Sigmoid colon (tissue), 7 donors: ENCODE measurements around the gene ZNF653. TPM values are rescaled to one million over a fixed set of nuclear protein-coding genes. Genes with fewer than 3 reads are reported as not detected.

ENCODE experiments used
- DNase-seq: peaks from one replicate; pipeline ENCODE4 v3.0.0-alpha.2; 2019
- H3K27ac ChIP-seq, 4 donors: fragments of 200-600 bp; sonication (generic); one replicate each; pipeline ENCODE4 v1.5.1; 2016 to 2019; ENCODE audit warnings: mild to moderate bottlenecking in 1 of 4
- H3K27me3 ChIP-seq, 3 donors: fragments of 200-600 bp; sonication (generic); one replicate each; pipeline ENCODE4 v1.5.1; 2019; ENCODE audit warnings: mild to moderate bottlenecking in 1 of 3
- H3K36me3 ChIP-seq, 4 donors: fragments of 200-600 bp; sonication (generic); one replicate each; pipeline ENCODE4 v1.5.1; 2016 to 2019
- H3K4me1 ChIP-seq, 4 donors: fragments of 200-600 bp; sonication (generic); one replicate each; pipeline ENCODE4 v1.5.1; 2017 to 2019
- H3K4me3 ChIP-seq, 4 donors: fragments of 200-600 bp; sonication (generic); one replicate each; pipeline ENCODE4 v1.5.1; 2017 to 2019; ENCODE audit warnings: mild to moderate bottlenecking in 2 of 4, moderate library complexity in 1 of 4
- H3K9me3 ChIP-seq, 4 donors: fragments of 200-600 bp in 3 of 4; sonication (generic) in 3 of 4; one replicate each; pipeline versions ENCODE4 v1.5.1 to v1.6.1; 2013 to 2019
- EP300 ChIP-seq, 4 donors: sonication (generic); formaldehyde crosslinking; IDR thresholded peaks; one replicate each; pipeline ENCODE4 v1.6.1; 2017; ENCODE audit warnings: antibody characterized with exemption in 4 of 4
- POLR2A ChIP-seq, 2 donors: fragments of 450-650 bp; IDR thresholded peaks; one replicate each; pipeline ENCODE4 v1.6.1; 2016; ENCODE audit warnings: antibody characterized with exemption in 2 of 2, mild to moderate bottlenecking in 2 of 2, moderate library complexity in 2 of 2
- POLR2AphosphoS5 ChIP-seq, 4 donors: sonication (generic); formaldehyde crosslinking; IDR thresholded peaks; one replicate each; pipeline ENCODE4 v1.6.1; 2017; ENCODE audit warnings: antibody characterized with exemption in 4 of 4
- whole genome bisulfite sequencing, 2 donors: extraction: QIAGEN DNeasy Blood & Tissue Kit; methylation state at CpG; one replicate each; pipeline ENCODE4 v1.1.7; 2013; 5-methylcytosine and 5-hydroxymethylcytosine counted together
- intact Hi-C: fragments of 100-400 bp; cut with DNase I; formaldehyde crosslinking; loops from one replicate; pipeline ENCODE4 v1.15.1; 2023
- polyA plus RNA-seq, 3 donors: library from polyadenylated mRNA; stranded (reverse); fragments of 200-250 nt; gene quantifications; one replicate each; pipeline ENCODE4 v1.2.3, GENCODE V29; 2013
- total RNA-seq, 4 donors: library from RNA; depleted of rRNA; stranded (reverse); fragments of >200 nt; gene quantifications; one replicate each; pipeline ENCODE4 v1.1.0, GENCODE V29; 2016
- TF ChIP-seq, protein P1 (sequence below), 4 experiments: fragments of 450-650 bp in 3 of 4; fragments of 200-600 bp in 1 of 4; IDR thresholded peaks; one replicate each; pipeline ENCODE4 v1.5.1; 2016 to 2019; ENCODE audit warnings: antibody characterized with exemption in 4 of 4, mild to moderate bottlenecking in 3 of 4, moderate library complexity in 2 of 4
- donor health status: healthy with polysubstance abuse.
- donor health status: Bipolar disorder and iron deficiency.
- donor health status: healthy.

Gene ZNF653, protein sequence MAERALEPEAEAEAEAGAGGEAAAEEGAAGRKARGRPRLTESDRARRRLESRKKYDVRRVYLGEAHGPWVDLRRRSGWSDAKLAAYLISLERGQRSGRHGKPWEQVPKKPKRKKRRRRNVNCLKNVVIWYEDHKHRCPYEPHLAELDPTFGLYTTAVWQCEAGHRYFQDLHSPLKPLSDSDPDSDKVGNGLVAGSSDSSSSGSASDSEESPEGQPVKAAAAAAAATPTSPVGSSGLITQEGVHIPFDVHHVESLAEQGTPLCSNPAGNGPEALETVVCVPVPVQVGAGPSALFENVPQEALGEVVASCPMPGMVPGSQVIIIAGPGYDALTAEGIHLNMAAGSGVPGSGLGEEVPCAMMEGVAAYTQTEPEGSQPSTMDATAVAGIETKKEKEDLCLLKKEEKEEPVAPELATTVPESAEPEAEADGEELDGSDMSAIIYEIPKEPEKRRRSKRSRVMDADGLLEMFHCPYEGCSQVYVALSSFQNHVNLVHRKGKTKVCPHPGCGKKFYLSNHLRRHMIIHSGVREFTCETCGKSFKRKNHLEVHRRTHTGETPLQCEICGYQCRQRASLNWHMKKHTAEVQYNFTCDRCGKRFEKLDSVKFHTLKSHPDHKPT
- total RNA-seq (1 to 10 TPM; 3.2 to 8.6 (median 7.7) TPM), polyA plus RNA-seq (1 to 10 TPM; 3.9 to 8.8 (median 6.6) TPM)

DNA sequence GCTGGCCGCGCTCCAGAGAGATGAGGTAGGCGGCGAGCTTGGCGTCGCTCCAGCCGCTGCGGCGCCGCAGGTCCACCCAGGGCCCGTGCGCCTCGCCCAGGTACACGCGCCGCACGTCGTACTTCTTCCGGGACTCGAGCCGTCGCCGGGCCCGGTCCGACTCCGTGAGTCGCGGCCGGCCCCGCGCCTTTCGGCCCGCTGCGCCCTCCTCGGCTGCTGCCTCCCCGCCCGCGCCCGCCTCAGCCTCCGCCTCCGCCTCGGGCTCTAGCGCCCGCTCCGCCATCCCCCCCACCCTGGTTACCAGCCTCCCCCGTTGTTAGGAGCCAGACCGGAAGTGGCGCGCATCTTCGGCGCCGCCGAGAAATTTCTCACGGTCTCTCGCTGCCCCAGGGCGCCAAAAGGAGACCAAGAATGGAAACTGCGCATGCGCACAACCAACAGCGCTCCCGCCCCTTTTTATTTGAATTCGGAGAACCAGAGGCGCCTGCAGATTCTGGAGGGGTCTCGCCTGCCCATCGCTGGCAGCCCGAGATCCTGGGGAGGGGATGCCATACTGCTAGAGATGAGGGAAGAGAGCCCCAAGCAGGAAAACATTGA is at the start of gene ZNF653:
ZNF653 (minus strand) TSS at position 336 of the 597 bp plus-strand sequence; CDS start at position 283, 53 bp downstream.
- peak; percentile 97 for DNase-seq
- Histone ChIP-seq H3K9me3 (no peaks in the 10 kb centered on the region), H3K4me3 (peak within 1 kb of the TSS; percentile 82 to 98 (median 90)), H3K27ac (peak within 1 kb of the TSS; percentile 92 to 98 (median 98)), H3K36me3 (peaks cover 0 to 5% (median 0%) of the 10 kb centered on the region in 4 donors), H3K27me3 (no peaks in the 10 kb centered on the region), H3K4me1 (peaks cover 0 to 20% (median 11%) of the 10 kb centered on the region in 4 donors)
- TF ChIP-seq POLR2A (IDR thresholded peaks at IDR 0.05) = peak in 1 of 2 donors; percentile 24
- TF ChIP-seq EP300 (IDR thresholded peaks at IDR 0.05) = no peak
- TF ChIP-seq POLR2AphosphoS5 (IDR thresholded peaks at IDR 0.05) = peak in 3 of 4 donors; percentile 62 to 67 (median 64)
- TF ChIP-seq, protein P1, sequence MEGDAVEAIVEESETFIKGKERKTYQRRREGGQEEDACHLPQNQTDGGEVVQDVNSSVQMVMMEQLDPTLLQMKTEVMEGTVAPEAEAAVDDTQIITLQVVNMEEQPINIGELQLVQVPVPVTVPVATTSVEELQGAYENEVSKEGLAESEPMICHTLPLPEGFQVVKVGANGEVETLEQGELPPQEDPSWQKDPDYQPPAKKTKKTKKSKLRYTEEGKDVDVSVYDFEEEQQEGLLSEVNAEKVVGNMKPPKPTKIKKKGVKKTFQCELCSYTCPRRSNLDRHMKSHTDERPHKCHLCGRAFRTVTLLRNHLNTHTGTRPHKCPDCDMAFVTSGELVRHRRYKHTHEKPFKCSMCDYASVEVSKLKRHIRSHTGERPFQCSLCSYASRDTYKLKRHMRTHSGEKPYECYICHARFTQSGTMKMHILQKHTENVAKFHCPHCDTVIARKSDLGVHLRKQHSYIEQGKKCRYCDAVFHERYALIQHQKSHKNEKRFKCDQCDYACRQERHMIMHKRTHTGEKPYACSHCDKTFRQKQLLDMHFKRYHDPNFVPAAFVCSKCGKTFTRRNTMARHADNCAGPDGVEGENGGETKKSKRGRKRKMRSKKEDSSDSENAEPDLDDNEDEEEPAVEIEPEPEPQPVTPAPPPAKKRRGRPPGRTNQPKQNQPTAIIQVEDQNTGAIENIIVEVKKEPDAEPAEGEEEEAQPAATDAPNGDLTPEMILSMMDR (IDR thresholded peaks at IDR 0.05) = no peak
- intact Hi-C loops = loop anchor here (2.0 to 5.0 kb wide), 3 partner anchors 23 to 68 kb away; partner anchors contain the start of genes ECSIT, ELOF1, ODAD3 and PRKCSH
- WGBS, 2 donors = 0% methylated on average over 65 of the region's 65 CpGs

DNA sequence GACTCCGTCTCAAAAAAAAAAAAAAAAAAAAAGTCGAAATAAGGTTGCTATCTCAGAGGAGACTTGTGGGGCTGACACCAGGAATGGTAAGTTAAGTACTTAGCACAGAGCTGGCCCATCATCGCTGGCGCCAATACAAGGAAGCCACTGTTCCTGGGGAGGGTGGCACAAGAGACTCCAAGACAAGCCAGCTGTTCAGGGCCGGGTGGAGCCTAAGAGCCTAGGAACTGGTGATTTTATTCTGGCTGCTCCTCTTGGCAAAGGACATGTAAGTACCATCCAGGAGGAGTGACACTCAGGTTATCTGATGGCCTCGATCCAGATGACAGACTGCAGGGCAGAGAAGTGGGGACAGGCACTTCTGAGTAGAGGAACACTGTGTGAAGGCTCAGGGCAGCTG is 49.6 kb upstream of the ZNF653 start:
- no peak for DNase-seq
- H3K27me3 ChIP-seq = no peaks in the 10 kb centered on the region
- peaks cover 8 to 38% (median 19%) of the 10 kb centered on the region in 4 donors for H3K36me3 ChIP-seq
- WGBS, 2 donors = 81 to 92% methylated on average over 6 of the region's 6 CpGs
- H3K27ac ChIP-seq = no peak overlapping the region
- H3K9me3 ChIP-seq = no peaks in the 10 kb centered on the region
- intact Hi-C loops = no loop called here
- no peak overlapping the region for H3K4me3 ChIP-seq
- TF ChIP-seq, protein P1 (IDR thresholded peaks at IDR 0.05) = no peak
- peaks cover 0 to 58% (median 51%) of the 10 kb centered on the region in 4 donors for H3K4me1 ChIP-seq

DNA sequence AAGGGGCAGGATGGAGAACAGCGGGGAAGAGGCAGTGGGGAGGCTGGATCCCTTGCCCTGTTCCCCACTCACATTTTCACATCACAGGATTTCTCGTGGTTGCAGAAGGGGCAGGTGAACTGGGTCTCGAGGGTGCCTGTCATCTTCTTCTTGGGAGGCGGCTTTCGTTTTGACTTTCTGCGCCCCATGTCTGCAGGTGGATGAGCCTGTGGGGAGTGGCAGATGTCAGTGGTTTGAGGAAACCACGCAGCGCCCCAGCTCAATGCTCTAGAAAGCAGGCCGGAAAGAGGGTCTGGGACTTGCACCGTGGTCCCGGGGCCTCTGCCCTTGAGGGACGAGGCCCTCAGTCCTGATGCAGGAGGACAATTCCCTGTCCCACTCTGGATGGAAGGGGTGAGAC is 48.5 kb upstream of the ZNF653 start:
- Histone ChIP-seq H3K9me3 (no peaks in the 10 kb centered on the region), H3K27me3 (no peaks in the 10 kb centered on the region), H3K4me3 (no peak overlapping the region), H3K36me3 (peaks cover 16 to 48% (median 29%) of the 10 kb centered on the region in 4 donors), H3K4me1 (peaks cover 0 to 59% (median 53%) of the 10 kb centered on the region in 4 donors), H3K27ac (peak overlapping the region in 2 of 4 donors; percentile 14 to 99)
- WGBS, 2 donors = 69 to 89% methylated on average over 12 of the region's 12 CpGs
- DNase-seq = no peak
- no peak for TF ChIP-seq EP300 (IDR thresholded peaks at IDR 0.05)
- TF ChIP-seq POLR2AphosphoS5 (IDR thresholded peaks at IDR 0.05) = no peak
- TF ChIP-seq, protein P1 (IDR thresholded peaks at IDR 0.05) = no peak
- no peak for TF ChIP-seq POLR2A (IDR thresholded peaks at IDR 0.05)
- intact Hi-C loops = no loop called here

DNA sequence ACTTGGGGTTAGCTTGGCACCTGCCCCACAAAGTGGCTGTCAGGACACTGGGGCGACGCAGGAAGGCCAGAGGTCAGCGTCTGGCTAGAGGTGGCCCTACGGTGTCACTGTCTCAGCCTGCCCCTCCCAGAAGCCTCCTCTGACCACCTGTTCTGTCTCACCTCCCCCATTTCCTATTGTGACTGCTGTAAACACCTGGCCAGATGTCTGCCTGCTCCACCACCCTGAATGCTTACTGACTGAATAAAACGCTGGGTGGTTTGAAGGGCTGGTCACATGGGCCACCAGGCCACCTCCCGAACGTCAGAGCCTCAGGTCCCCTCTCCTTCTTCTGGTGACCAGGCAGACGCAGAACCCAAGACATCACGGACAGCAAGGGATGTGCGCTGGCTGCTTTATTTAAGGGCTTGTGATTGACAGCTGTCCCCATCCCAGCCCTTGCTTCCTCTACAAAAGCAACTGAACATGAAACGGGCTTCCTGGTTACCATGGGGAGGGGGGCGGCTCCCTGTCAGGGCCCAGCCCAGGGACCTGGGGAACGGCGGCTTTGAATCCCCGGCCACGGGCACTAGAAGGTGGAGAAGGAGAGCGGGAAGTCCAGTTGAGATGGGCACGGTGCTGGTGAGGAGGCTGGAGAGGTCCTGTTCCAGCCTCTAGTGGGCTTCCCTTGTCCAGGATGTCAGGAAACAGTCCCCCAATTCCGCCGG is 47.2 kb upstream of the ZNF653 start:
- 80 to 84% methylated on average over 20 of the region's 20 CpGs for WGBS, 2 donors
- DNase-seq = peak; percentile 64
- H3K36me3 ChIP-seq = peaks cover 23 to 62% (median 38%) of the 10 kb centered on the region in 4 donors
- TF ChIP-seq EP300 (IDR thresholded peaks at IDR 0.05) = no peak
- TF ChIP-seq, protein P1 (IDR thresholded peaks at IDR 0.05) = no peak
- TF ChIP-seq POLR2A (IDR thresholded peaks at IDR 0.05) = no peak
- TF ChIP-seq POLR2AphosphoS5 (IDR thresholded peaks at IDR 0.05) = no peak
- intact Hi-C loops = no loop called here
- peaks cover 0 to 60% (median 48%) of the 10 kb centered on the region in 4 donors for H3K4me1 ChIP-seq
- no peaks in the 10 kb centered on the region for H3K9me3 ChIP-seq
- H3K4me3 ChIP-seq = no peak overlapping the region
- H3K27ac ChIP-seq = peak overlapping the region; percentile 87 to 99 (median 98)
- no peaks in the 10 kb centered on the region for H3K27me3 ChIP-seq
